Uterus (tissue), 4 donors: ENCODE measurements around the gene ZYG11A. TPM values are rescaled to one million over a fixed set of nuclear protein-coding genes. Genes with fewer than 3 reads are reported as not detected.
"Not testable (repeated sequence)": the region's sequence is repeated elsewhere in the genome, so short reads cannot be mapped to it uniquely, and the experiment has no call there.

Source experiments
- DNase-seq, 2 donors: peaks; one replicate each; pipeline ENCODE4 v3.0.0-alpha.2; 2019 to 2020
- H3K27ac ChIP-seq, 2 donors: fragments of 200-600 bp; sonication (generic); 1 replicate in 1 of 2; 2 replicates in 1 of 2; pipeline ENCODE4 v1.5.1; 2016 to 2018
- H3K27me3 ChIP-seq, 2 donors: fragments of 200-600 bp; sonication (generic); one replicate each; pipeline ENCODE4 v1.5.1; 2018 to 2019; ENCODE audit warnings: control low read depth in 1 of 2
- H3K36me3 ChIP-seq, 2 donors: fragments of 200-600 bp; sonication (generic); one replicate each; pipeline ENCODE4 v1.5.1; 2019; ENCODE audit warnings: control low read depth in 1 of 2
- H3K4me1 ChIP-seq, 2 donors: fragments of 200-600 bp; sonication (generic); one replicate each; pipeline ENCODE4 v1.5.1; 2018 to 2019; ENCODE audit warnings: control low read depth in 1 of 2
- H3K4me3 ChIP-seq, 2 donors: fragments of 200-600 bp; sonication (generic); 1 replicate in 1 of 2; 2 replicates in 1 of 2; pipeline ENCODE4 v1.5.1; 2018 to 2019; ENCODE audit warnings: mild to moderate bottlenecking in 1 of 2
- H3K9me3 ChIP-seq, 2 donors: fragments of 200-600 bp; sonication (generic); one replicate each; pipeline ENCODE4 v1.5.1; 2019; ENCODE audit warnings: control low read depth in 1 of 2
- CTCF ChIP-seq, 4 experiments: fragments of 200-600 bp in 2 of 4; fragments of 450-650 bp in 2 of 4; sonication (generic) in 2 of 4; IDR thresholded peaks; one replicate each; pipeline ENCODE4 v1.5.1; 2016 to 2019; ENCODE audit warnings: antibody characterized with exemption in 4 of 4, mild to moderate bottlenecking in 2 of 4, moderate library complexity in 1 of 4
- POLR2A ChIP-seq, 2 donors: fragments of 450-650 bp; IDR thresholded peaks; one replicate each; pipeline ENCODE4 v1.6.1; 2016; ENCODE audit warnings: antibody characterized with exemption in 2 of 2, mild to moderate bottlenecking in 1 of 2, moderate library complexity in 1 of 2
- intact Hi-C: fragments of 100-400 bp; cut with DNase I; formaldehyde crosslinking; loops from one replicate; pipeline ENCODE4 v1.15.1; 2023; ENCODE audit warnings: low total_unique reads
- total RNA-seq, 4 donors: library from RNA; depleted of rRNA in 3 of 4; stranded (reverse); fragments of >200 nt in 3 of 4; gene quantifications; one replicate each; pipeline versions ENCODE4 v1.1.0 to v1.2.4, GENCODE V29; 2014 to 2023
- donor health status: DM: yes; HTN: yes; CAD: no.

The ZYG11A gene
- total RNA-seq, 4 donors from 2014 or later = 0.12 to 0.35 TPM; not detected in 2

GRCh38 chr1:52857443-52857842, 14.9 kb downstream of the ZYG11A start:
- intact Hi-C loops = no loop called here
- TF ChIP-seq CTCF (IDR thresholded peaks at IDR 0.05) (no peak), POLR2A (IDR thresholded peaks at IDR 0.05) (no peak)
- Histone ChIP-seq H3K9me3 (no peaks in the 10 kb centered on the region), H3K4me1 (no peaks in the 10 kb centered on the region), H3K4me3 (no peak overlapping the region), H3K36me3 (no peaks in the 10 kb centered on the region), H3K27me3 (no peaks in the 10 kb centered on the region), H3K27ac (no peak overlapping the region)
- DNase-seq = no peak

- TF ChIP-seq CTCF (IDR thresholded peaks at IDR 0.05) (no peak), POLR2A (IDR thresholded peaks at IDR 0.05) (no peak)
- Histone ChIP-seq H3K36me3 (no peaks in the 10 kb centered on the region), H3K9me3 (no peaks in the 10 kb centered on the region), H3K27me3 (no peaks in the 10 kb centered on the region), H3K4me1 (no peaks in the 10 kb centered on the region), H3K27ac (no peak overlapping the region), H3K4me3 (no peak overlapping the region)
- DNase-seq = no peak
- intact Hi-C loops = no loop called here
Measured at GRCh38 chr1:52862666-52863458, 20.3 kb downstream of the ZYG11A start.

GRCh38 chr1:52867087-52867863, 24.7 kb downstream of the ZYG11A start:
- DNase-seq = no peak
- H3K9me3 ChIP-seq = no peaks in the 10 kb centered on the region
- no peaks in the 10 kb centered on the region for H3K4me1 ChIP-seq
- intact Hi-C loops = no loop called here
- TF ChIP-seq POLR2A (IDR thresholded peaks at IDR 0.05) (no peak), CTCF (IDR thresholded peaks at IDR 0.05) (no peak)
- H3K27ac ChIP-seq = no peak overlapping the region
- no peaks in the 10 kb centered on the region for H3K27me3 ChIP-seq
- no peaks in the 10 kb centered on the region for H3K36me3 ChIP-seq
- no peak overlapping the region for H3K4me3 ChIP-seq

GRCh38 chr1:52869727-52870126, 27.2 kb downstream of the ZYG11A start:
- DNase-seq, intact Hi-C loops, H3K27ac ChIP-seq, H3K36me3 ChIP-seq, H3K4me3 ChIP-seq, H3K4me1 ChIP-seq, H3K9me3 ChIP-seq, H3K27me3 ChIP-seq: not testable (repeated sequence)

- Histone ChIP-seq H3K9me3 (no peaks in the 10 kb centered on the region), H3K4me3 (no peak overlapping the region), H3K36me3 (no peaks in the 10 kb centered on the region), H3K4me1 (no peaks in the 10 kb centered on the region), H3K27ac (no peak overlapping the region), H3K27me3 (no peaks in the 10 kb centered on the region)
- intact Hi-C loops = no loop called here
- DNase-seq = no peak
- TF ChIP-seq POLR2A (IDR thresholded peaks at IDR 0.05) (no peak), CTCF (IDR thresholded peaks at IDR 0.05) (no peak)
Measured at GRCh38 chr1:52876843-52877242, 34.3 kb downstream of the ZYG11A start.
